HG03025 (cell line): Measurements from ENCODE around the gene ATP6V1G1.

Source experiments
- ATAC-seq: cut with Tn5 transposase; IDR thresholded peaks from one replicate; pipeline ENCODE4 v1.9.1; 2021; ENCODE audit warnings: mild to moderate bottlenecking, moderate library complexity; ENCODE audit not compliant: unreplicated experiment, low FRiP score

ATP6V1G1 gene

DNA sequence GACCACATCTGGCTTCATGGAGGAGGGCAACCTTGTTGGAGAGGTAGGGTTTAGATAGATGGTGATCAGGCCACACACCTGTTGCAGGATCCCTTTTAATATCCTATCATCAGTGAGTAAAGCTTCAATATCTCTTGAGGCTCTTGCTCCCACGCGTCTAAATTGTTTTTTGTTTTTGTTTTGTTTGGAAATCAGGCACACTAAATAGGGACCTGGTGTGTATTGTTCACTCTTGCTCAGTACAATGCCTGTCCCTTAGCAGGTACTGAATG lies 20.9 kb downstream of the ATP6V1G1 start:
- no peak for ATAC-seq

- peak; percentile 33 for ATAC-seq
Measured at GRCh38 chr9:114611516-114612271, 24.1 kb downstream of the ATP6V1G1 start.

DNA sequence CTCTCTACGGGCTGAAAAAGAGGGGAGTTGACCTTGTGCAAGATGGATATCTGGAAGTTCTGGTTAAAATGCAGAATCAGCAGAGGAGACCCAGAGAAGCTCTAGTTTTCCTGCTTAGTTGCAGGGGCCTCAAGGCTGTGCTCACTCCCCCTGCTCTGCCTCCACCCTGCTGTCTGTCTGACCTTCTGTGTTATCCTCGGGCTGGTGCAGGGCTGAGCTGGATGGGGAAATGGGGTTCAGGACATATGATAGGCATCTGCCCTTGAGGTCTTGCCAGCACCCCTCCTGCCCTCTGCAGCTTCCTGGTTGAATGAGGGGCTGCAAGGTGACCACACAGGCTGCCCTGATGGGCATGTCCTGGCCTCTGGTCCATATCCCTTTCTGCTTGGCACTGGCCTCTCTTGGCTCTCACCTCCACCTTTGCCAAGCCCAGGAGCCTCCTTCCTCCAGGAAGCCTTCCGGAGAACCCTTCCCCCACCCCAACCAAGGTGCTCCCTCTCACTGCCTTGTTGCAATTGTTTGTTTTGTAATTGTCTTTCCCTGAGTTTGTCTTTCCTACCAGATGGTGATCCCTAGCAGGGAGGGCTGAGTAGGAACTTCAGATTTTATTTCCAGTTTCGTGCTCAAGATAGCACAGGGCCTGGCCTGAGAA lies 24.8 kb downstream of the ATP6V1G1 start:
- no peak for ATAC-seq

DNA sequence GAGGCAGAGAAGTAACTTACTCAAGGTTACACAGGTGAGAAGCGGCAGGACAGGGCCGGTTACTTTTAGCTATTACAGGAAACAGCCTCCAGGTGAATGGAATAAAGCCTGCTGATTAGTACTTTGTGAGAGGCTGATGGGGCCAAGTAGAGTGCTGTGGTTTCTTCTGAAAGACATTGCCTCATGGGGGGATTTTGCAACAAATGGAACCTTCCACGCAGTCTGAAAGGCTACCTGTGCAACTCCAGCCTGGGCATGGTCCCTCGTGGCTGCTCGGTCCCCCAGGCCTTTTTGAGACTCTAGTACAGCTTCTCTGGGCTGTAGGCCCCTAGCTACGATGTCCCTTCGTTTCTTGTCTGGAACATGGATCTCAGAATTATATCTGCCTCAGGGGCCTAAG lies 25.5 kb downstream of the ATP6V1G1 start:
- ATAC-seq = no peak

DNA sequence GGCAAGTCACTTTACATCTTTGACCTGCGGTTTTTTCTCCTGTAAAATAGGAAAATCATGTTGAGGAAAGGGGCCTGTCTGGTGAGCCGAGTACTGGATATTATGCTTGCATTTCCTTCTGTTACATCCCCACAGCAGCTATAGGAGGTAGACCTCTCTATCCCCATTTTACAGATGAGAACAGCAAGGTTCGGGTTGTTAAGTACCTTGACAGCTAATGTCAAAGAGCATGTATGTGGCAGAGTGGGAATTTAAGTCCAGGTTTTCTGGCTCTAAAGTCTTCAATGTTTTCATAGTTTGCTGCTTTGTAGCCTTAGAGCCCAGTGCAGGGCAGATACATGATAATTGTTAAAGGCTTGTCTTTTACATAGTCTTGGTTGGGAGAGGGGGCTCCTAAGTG lies 26.4 kb downstream of the ATP6V1G1 start:
- ATAC-seq = no peak

- ATAC-seq = no peak
Measured at GRCh38 chr9:114614373-114614772, 26.8 kb downstream of the ATP6V1G1 start.

- peak; percentile 65 for ATAC-seq
Measured at GRCh38 chr9:114616684-114617520, 29.3 kb downstream of the ATP6V1G1 start.

- ATAC-seq = peak; percentile 46
Measured at GRCh38 chr9:114619191-114619761, 31.7 kb downstream of the ATP6V1G1 start.

- ATAC-seq = no peak
Measured at GRCh38 chr9:114621561-114621960, 34.0 kb downstream of the ATP6V1G1 start.

GRCh38 chr9:114621975-114622609 lies 34.5 kb downstream of the ATP6V1G1 start:
- ATAC-seq = no peak

GRCh38 chr9:114624677-114625076 lies 37.1 kb downstream of the ATP6V1G1 start:
- no peak for ATAC-seq

GRCh38 chr9:114626415-114627020 lies 38.9 kb downstream of the ATP6V1G1 start:
- no peak for ATAC-seq

GRCh38 chr9:114627553-114627952 lies 40.0 kb downstream of the ATP6V1G1 start:
- no peak for ATAC-seq

DNA sequence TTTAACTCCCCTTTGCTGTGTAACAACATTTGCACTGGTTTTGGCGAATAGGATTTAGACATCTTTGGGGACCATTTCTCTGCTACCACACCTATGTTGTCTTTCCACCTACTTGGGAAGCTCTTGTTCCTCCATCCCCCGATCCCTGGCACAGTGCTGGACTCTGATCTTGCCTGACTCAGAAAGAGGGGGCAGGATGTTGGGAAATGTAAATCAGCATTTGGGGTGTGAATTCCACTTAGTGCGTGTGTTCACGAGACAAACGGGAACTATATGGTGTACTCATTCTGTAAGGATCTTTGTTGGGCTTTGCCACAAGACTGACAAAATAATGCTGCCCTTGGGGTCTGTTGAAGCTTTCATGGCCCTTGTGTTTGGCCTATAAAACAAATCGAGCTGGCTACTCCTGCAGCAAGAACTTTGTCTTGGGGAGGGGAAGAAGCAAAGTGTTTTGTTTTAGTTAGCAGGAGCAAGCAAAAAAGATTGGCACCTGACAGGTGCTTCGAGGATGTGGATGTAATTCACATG lies 42.1 kb downstream of the ATP6V1G1 start:
- no peak for ATAC-seq

GRCh38 chr9:114631166-114631565 lies 43.6 kb downstream of the ATP6V1G1 start:
- ATAC-seq = no peak

DNA sequence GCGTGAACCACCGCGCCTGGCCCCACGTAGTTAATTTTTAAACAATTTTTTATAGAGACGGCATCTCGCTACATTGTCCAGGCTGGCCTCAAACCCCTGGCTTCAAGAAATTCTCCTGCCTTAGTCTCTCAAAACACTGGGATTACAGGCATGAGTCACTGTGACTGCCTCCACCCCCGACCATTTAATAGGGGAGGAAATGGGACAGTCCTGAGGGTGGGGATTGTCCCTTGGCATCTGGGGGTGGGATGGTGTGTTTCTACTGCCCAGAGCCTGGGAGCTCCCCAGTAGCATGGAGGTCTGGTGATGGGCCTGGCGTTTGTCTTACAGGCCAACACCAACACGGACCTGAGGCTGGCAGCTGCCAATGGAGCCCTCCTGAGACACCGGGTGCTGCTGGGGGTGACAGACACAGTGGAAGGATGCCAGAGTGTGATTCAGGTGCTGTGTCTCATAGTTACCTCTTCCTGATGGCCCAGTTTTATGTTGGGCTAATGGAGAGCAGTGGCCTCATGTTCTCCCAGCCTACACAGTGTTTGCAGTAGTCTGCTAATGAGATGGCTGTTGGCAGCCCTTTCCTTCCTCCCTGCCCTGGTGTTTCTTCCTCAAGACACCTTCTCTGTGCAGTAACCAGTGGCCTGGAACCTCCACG lies 46.0 kb downstream of the ATP6V1G1 start:
- no peak for ATAC-seq

DNA sequence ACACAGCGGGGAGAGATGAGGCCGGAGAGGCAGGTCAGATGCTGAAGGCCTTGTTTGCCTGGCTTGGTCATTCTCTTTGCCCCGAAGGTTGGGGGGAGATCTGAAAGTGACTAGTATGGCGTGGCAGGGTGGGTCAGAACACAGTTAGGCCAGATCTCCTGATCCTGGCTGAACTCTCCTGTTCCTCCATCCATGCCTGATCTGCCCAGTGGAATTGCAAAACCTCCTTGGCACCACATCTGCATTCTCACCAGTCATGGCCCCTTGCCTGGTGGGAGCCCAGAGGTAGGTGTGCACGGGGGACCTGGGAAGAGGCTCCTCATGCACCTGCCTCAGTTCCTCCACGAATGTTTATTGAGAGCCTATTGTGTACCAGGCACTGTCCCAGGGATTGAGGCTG lies 46.8 kb downstream of the ATP6V1G1 start:
- no peak for ATAC-seq

DNA sequence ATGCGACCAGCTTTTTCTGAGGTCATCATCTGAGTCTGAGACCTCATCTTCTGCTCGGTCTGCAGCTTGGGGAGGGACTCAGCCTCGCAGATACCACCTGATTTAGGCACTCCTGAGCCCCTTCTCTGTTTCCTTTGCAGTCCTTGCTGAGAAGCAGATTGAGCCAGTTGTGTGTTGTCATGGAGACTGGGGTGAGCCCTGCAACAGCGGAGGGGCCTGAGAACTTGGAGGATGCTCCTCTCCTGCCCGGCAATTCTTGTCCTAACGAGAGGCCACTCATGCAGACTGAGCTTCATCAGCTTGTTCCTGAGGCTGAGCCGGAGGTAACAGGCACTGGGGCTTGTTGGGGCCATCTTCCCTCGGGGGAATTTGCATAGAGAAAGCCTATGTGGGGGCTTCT lies 50.8 kb downstream of the ATP6V1G1 start:
- no peak for ATAC-seq

DNA sequence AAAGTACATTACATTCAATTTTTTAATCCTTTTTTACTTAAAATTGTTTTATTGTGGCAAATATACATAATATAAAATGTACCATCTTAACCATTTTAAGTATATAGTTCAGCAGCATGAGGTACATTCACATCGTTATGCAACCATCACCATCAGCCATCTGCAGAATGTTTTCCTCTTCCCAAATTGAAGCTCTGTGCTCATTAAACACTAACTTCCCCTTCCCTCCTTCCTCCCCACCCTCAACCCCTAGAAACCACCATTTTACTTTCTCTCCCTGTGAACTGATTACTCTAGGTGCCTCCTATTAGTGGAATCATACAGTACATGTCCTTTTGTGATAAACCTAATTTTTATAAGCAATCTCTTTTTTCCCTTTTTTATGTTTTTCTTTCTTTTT lies 54.4 kb downstream of the ATP6V1G1 start:
- ATAC-seq = no peak

DNA sequence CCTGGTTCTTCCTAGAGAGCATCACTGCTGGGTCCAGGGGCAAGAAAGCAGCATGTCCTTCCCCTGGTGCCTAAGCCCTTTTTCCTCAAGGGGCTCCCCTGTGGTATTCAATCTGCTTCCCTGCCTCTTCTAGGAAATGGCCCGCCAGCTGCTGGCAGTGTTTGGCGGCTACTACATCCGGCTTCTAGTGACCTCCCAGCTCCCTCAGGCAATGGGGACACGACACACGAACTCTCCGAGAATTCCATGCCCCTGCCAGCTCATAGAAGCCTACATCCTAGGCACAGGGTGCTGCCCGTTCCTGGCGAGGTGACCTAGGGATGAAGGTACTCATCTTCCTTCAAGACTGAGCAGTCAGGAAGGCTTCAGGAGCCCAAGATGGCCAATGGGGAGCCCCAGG lies 55.4 kb downstream of the ATP6V1G1 start:
- ATAC-seq = no peak
